Skeletal muscle cell (primary cell): ENCODE data around the gene CD8B.

Source experiments
- DNase-seq: peaks from one replicate; pipeline ENCODE4 v3.0.0-alpha.2; 2010; ENCODE audit warnings: low read depth
- H3K4me3 ChIP-seq: 2 replicates; pipeline ENCODE4 v1.5.1; 2011; ENCODE audit warnings: low read depth, mild to moderate bottlenecking, control low read depth, low read length, moderate library complexity

Gene CD8B

GRCh38 chr2:86807468-86808275 is 54.0 kb downstream of the CD8B start:
- DNase-seq, result no peak
- peak overlapping the region; percentile 53 for H3K4me3 ChIP-seq

- DNase-seq, result no peak
- H3K4me3 ChIP-seq, result peak overlapping the region; percentile 53
Observed at GRCh38 chr2:86807133-86807467, 54.6 kb downstream of the CD8B start.

- no peak for DNase-seq
Observed at GRCh38 chr2:86806059-86806857, 55.4 kb downstream of the CD8B start.

GRCh38 chr2:86800856-86801567 is 60.7 kb downstream of the CD8B start:
- no peak for DNase-seq
- no peak overlapping the region for H3K4me3 ChIP-seq

More at GRCh38 chr2:86806059-86806857, 55.4 kb downstream of the CD8B start:
- no peak overlapping the region for H3K4me3 ChIP-seq

- no peak for DNase-seq
- H3K4me3 ChIP-seq, result no peak overlapping the region
Observed at GRCh38 chr2:86794861-86795260, 66.8 kb downstream of the CD8B start.

- DNase-seq, result no peak
- H3K4me3 ChIP-seq, result no peak overlapping the region
Observed at GRCh38 chr2:86793752-86794151, 67.9 kb downstream of the CD8B start.

GRCh38 chr2:86791573-86791972 is 70.1 kb downstream of the CD8B start:
- no peak for DNase-seq

GRCh38 chr2:86790676-86791572 is 70.8 kb downstream of the CD8B start, which contains the start of gene CD8A:
TSS of gene CD8A (minus strand) at chr2:86790913. CDS start at chr2:86790825, 88 bp downstream.
- DNase-seq, result no peak

More at GRCh38 chr2:86791573-86791972, 70.1 kb downstream of the CD8B start:
- H3K4me3 ChIP-seq, result no peak overlapping the region

GRCh38 chr2:86790134-86790675 is 71.5 kb downstream of the CD8B start:
- no peak overlapping the region for H3K4me3 ChIP-seq
- DNase-seq, result no peak

More at GRCh38 chr2:86790676-86791572, 70.8 kb downstream of the CD8B start, which contains the start of gene CD8A:
- H3K4me3 ChIP-seq, result no peak within 1 kb of the TSS

- H3K4me3 ChIP-seq, result no peak overlapping the region
Observed at GRCh38 chr2:86789687-86790133, 72.0 kb downstream of the CD8B start.

GRCh38 chr2:86788881-86789686 is 72.6 kb downstream of the CD8B start:
- no peak overlapping the region for H3K4me3 ChIP-seq
- no peak for DNase-seq

More at GRCh38 chr2:86789687-86790133, 72.0 kb downstream of the CD8B start:
- no peak for DNase-seq

- DNase-seq, result no peak
- H3K4me3 ChIP-seq, result no peak overlapping the region
Observed at GRCh38 chr2:86788165-86788564, 73.5 kb downstream of the CD8B start.

GRCh38 chr2:86787736-86788135 is 74.0 kb downstream of the CD8B start:
- no peak for DNase-seq
- H3K4me3 ChIP-seq, result no peak overlapping the region

GRCh38 chr2:86786001-86786536 is 75.6 kb downstream of the CD8B start:
- no peak for DNase-seq
- no peak overlapping the region for H3K4me3 ChIP-seq

GRCh38 chr2:86785456-86785855 is 76.2 kb downstream of the CD8B start:
- DNase-seq, result no peak
- H3K4me3 ChIP-seq, result no peak overlapping the region

GRCh38 chr2:86783615-86784339 is 77.9 kb downstream of the CD8B start:
- no peak for DNase-seq
- no peak overlapping the region for H3K4me3 ChIP-seq

- H3K4me3 ChIP-seq, result no peak overlapping the region
- DNase-seq, result no peak
Observed at GRCh38 chr2:86782748-86783147, 78.9 kb downstream of the CD8B start.
